GM19351 (cell line): Measurements from ENCODE around the gene ADK.

ENCODE experiments used
- ATAC-seq: cut with Tn5 transposase; IDR thresholded peaks from one replicate; pipeline ENCODE4 v1.9.1; 2021; ENCODE audit warnings: mild to moderate bottlenecking, moderate library complexity; ENCODE audit not compliant: unreplicated experiment

ADK gene

DNA sequence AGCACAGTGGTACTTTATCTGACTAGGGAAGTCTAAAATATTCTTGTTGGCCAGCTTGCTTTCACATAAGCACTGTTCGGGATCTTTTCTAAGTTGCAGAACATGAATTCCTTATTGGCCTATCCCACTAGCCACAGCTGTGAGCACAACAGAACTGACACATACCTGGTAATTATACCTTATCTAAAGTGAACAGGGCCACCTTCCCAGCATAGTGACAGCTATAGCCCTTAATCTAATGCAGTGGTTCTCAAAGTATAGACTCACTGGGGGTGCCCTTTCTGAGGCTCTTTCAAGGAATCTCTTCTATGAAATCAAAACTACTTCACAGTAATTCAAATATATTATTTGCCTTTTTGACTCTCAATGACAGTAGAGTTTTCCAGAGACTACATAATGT, 490.6 kb downstream of the ADK start:
- no peak for ATAC-seq

GRCh38 chr10:74642901-74643595, 492.0 kb downstream of the ADK start:
- no peak for ATAC-seq

DNA sequence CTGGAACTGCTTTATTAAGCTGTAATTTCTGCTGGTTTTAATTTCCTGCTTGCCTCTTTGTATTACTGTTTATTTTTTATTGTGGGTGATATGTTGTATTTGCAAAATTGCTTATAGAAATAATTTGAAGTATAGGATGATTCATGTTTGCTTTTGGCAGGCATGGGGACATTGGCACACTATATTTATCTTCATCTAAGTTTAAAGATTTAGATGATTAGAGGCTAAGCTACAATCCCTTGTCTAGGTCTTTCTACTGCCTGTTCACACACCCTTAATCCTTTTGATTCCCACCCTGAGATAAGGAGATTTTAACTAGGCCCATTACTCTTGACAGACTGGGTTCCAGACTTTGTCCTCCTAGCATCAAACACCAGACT, 492.6 kb downstream of the ADK start:
- no peak for ATAC-seq

GRCh38 chr10:74644738-74645137, 493.7 kb downstream of the ADK start:
- no peak for ATAC-seq

DNA sequence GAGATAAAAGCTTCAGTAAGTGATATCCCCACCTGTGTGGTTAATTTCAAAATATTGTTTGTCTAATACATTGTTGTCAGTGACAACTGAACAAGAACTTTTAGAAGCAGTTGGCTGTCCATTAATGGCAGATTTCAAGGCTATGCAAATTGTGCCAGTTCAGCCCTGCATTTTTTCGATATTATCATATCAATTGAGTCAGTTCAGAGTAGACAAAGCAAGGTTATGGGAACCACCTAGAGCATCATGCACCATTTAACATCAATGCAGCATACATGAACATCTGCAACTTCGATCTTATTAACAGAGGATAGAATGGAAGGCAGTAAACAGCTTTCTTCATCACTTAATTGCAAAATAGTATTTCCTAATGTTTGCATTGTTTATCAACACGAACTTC, 494.7 kb downstream of the ADK start:
- no peak for ATAC-seq

- peak; percentile 69 for ATAC-seq
Measured at GRCh38 chr10:74650613-74651012, 499.6 kb downstream of the ADK start.

DNA sequence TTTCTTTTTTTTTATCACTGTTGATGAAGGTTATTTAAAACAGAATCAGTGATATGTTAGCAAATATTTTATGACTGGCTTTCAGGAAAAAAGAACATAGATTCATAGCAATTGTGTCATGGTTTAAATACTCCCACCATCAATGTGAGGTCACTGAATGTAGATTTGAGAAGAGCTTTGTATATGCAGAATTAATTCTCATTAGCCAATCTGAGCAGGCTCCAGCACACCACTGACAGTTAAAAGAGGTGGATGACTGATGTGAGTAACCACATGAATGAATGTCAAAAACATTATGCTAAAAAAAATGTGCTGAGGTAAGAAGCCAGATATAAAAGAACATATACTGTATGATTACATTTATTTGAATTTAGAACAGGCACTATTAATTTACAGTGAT, 500.5 kb downstream of the ADK start:
- no peak for ATAC-seq

GRCh38 chr10:74652664-74653063, 501.6 kb downstream of the ADK start:
- ATAC-seq: no peak

DNA sequence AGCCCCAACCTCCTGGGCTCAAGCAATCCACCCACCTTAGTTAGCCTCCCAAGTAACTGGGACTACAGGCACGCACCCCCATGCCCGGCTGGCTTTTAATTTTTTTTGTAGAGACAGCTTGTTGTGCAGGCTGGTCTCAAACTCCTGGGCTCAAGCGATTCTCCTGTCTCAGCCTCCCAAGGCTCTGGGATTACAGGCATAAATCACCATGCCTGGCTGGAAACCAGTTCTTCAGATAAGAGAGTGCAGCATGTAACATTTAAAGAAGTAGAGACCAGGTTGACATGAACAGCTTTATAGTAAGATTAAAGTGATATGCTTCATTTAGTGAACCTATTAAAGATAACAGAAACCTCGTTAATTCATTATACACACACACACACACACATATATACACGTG, 507.5 kb downstream of the ADK start:
- ATAC-seq: no peak

- ATAC-seq: no peak
Measured at GRCh38 chr10:74662635-74663034, 511.6 kb downstream of the ADK start.

GRCh38 chr10:74669210-74669609, 518.2 kb downstream of the ADK start:
- ATAC-seq: no peak

GRCh38 chr10:74671716-74672115, 520.7 kb downstream of the ADK start:
- ATAC-seq: no peak

- ATAC-seq: no peak
Measured at GRCh38 chr10:74672430-74673165, 521.6 kb downstream of the ADK start.

- no peak for ATAC-seq
Measured at GRCh38 chr10:74674927-74675326, 523.9 kb downstream of the ADK start.

GRCh38 chr10:74675484-74675883, 524.5 kb downstream of the ADK start:
- ATAC-seq: no peak

GRCh38 chr10:74677951-74678350, 526.9 kb downstream of the ADK start:
- ATAC-seq: peak; percentile 86

- ATAC-seq: no peak
Measured at GRCh38 chr10:74681917-74682627, 531.1 kb downstream of the ADK start.

GRCh38 chr10:74683067-74683466, 532.0 kb downstream of the ADK start:
- no peak for ATAC-seq

DNA sequence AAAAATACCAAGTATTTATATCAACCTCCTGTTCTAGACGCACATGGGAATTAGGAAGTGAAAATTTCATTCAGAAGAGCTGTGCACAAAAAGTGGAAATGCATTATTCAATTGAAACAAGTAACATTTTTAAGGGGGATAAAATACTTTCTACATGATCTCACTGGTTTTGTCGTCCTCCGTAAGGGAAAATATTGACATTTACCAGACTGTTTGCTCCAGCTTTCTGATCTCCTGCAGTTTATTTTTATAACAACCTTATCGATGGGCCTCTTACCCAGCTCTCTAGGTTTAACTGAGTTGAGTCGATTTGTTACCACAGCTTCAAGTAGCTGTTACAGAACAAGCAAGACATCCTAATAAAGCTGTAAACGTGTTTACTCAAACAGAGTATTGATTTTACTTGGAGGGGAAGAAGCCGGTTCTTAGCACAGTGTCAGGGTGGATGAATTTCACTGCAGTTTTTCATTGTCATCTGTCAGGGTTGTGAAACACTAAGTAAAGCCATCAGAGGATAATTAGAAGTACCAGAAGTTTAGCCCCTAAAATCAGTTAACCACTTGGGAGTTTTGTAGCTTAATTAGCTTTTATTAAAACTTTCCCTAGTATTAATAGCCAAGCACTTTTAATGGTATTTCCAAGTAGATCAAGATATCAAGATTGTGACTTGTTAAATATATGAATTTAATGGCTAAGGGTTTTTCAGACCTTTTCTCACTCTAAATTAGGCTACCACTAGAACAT, 532.8 kb downstream of the ADK start:
- ATAC-seq: peak; percentile 48

- ATAC-seq: no peak
Measured at GRCh38 chr10:74684462-74684861, 533.4 kb downstream of the ADK start.

DNA sequence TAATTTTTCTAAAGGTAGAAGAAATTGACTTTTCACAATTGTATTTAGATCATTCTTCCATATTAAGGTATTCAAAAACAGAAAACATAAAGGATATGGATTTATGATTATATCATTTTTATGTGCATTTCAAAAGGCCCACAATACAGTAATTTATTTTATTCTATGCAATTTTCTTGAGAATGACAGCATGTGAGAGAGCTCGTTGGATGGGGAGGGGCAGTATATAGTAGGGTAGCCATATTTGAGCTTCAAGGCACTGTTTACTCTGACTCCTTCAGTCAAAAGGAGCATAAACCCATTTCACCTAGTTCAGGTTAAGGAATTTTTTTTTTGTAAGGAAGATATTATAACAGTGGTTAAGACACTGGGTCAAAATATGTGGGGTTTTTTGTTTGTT, 534.5 kb downstream of the ADK start:
- no peak for ATAC-seq
